Motor neuron (in vitro differentiated cells): ENCODE measurements around the gene SLC18A3. TPM values are rescaled to one million over a fixed set of nuclear protein-coding genes. Genes with fewer than 3 reads are reported as not detected.

Experiments
- ATAC-seq, 8 experiments: fragments of 200-7000 bp; cut with Tn5 transposase; replicated peaks in 6 of 8; 2 replicates each; pipeline ENCODE4 v1.8.0; 2021; ENCODE audit warnings: mild to moderate bottlenecking in 8 of 8, moderate library complexity in 8 of 8
- H3K27ac ChIP-seq, 2 donors: fragments of 250-450 bp; sonication (Bioruptor Pico); 2 replicates each; pipeline ENCODE4 v1.9.0; 2021; ENCODE audit warnings: antibody characterized with exemption in 2 of 2, mild to moderate bottlenecking in 2 of 2, moderate library complexity in 1 of 2
- H3K4me1 ChIP-seq, 2 donors: fragments of 250-450 bp; sonication (Bioruptor Pico); replicated peaks in 1 of 2; 2 replicates each; pipeline ENCODE4 v1.6.1; 2021; ENCODE audit warnings: antibody characterized with exemption in 2 of 2, mild to moderate bottlenecking in 2 of 2, moderate library complexity in 1 of 2
- H3K4me3 ChIP-seq, 5 donors: fragments of 250-450 bp; sonication (Bioruptor Pico); 2 replicates each; pipeline ENCODE4 v1.9.0; 2021; ENCODE audit warnings: antibody characterized with exemption in 5 of 5, mild to moderate bottlenecking in 5 of 5, moderate library complexity in 4 of 5
- WGBS, 10 experiments: fragments of 450-650 bp; shearing (Covaris generic); methylation state at CpG; one replicate each; pipeline ENCODE4 v1.0.0; 2022; 5-methylcytosine and 5-hydroxymethylcytosine counted together
- in situ Hi-C, 9 experiments: fragments of 400-800 bp; cut with MboI; loops; one replicate each; pipeline ENCODE4 v1.15.0; 2021; ENCODE audit warnings: low sequenced_read_pairs in 9 of 9, low pct_unique_long_range_greater_than_20kb in 2 of 9; ENCODE audit not compliant: unreplicated experiment in 9 of 9
- total RNA-seq, 8 experiments: library from RNA; unstranded; fragments of 300-600 nt; gene quantifications; 2 replicates each; pipeline versions ENCODE4 v1.2.3 to v1.2.4, GENCODE V29; 2022

The SLC18A3 gene
- total RNA-seq, 8 experiments from 2014 or later: 0.10 to 17.7 (median 8.7) TPM; not detected in 1

DNA sequence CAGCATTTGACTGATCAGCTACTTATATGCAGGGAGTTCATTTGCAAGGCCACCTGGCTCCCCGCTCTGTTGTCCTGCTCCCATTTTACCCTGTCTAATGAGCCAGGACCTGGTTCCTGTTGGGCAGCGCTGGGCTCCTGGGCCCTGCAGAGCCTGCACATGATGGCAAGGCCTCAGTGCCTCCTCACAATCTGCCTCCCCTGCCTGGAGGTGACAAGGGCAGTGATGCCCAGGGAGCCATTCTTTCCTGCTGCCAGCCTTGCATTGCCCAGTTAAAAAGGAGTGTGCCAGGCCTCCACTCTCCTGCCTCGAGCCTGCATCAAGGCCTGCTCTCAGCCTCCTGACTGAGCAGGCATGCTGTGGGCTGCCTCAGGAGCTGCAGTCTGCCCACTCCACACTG lies 32.2 kb downstream of the SLC18A3 start:
- in situ Hi-C loops: no loop called here
- no peak overlapping the region for H3K4me3 ChIP-seq
- peaks cover 4 to 17% of the 10 kb centered on the region in 2 donors for H3K4me1 ChIP-seq
- 0 to 89% (median 79%) methylated on average over 1 to 3 of the region's 3 CpGs; no CpG with 5 or more reads in 5 of the 10 experiments for WGBS, 10 experiments
- H3K27ac ChIP-seq: no peak overlapping the region
- ATAC-seq: peak in 1 of 8 experiments; percentile 17

DNA sequence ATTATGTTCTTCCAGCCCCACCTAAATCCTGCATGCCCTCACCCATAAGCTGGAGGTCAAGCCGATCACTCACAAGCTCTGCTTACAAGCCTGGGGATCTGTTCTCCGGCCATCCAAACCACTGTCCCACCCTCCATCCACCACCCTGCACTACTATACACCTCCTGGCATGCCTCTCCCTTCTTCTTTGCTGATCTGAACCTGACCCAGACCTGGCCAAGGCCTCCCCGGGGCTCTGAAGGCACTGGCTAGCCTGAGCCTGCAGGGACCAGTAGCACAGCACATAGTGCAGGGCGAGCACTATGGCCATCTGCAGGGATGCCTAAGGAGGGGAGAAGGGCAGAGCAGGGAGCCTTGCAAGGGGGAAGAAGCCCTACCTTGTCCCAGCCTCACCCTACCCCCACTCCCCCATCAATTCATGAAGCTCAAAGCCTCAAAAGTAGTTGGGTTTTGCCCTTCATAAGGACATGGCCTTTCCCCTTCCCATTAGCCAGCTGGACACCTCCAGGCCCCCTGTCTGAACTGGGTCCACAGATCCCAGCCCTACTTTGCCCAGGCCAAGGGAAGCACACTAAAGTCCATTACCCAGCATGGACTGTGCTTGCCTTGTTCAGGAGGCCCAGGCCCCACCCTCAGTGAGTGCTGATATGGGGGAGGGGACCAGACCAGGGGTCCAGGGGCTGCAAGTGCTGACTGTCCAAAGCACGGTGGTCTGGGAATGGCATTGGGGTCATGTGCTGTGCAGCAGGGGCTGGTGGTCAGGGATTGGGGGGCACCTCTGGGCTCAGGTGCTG lies 33.3 kb downstream of the SLC18A3 start:
- in situ Hi-C loops: no loop called here
- Histone ChIP-seq H3K27ac (no peak overlapping the region), H3K4me1 (peaks cover 3 to 22% of the 10 kb centered on the region in 2 donors), H3K4me3 (no peak overlapping the region)
- no peak for ATAC-seq
- 20 to 100% (median 100%) methylated on average over 1 to 4 of the region's 5 CpGs; no CpG with 5 or more reads in 5 of the 10 experiments for WGBS, 10 experiments

DNA sequence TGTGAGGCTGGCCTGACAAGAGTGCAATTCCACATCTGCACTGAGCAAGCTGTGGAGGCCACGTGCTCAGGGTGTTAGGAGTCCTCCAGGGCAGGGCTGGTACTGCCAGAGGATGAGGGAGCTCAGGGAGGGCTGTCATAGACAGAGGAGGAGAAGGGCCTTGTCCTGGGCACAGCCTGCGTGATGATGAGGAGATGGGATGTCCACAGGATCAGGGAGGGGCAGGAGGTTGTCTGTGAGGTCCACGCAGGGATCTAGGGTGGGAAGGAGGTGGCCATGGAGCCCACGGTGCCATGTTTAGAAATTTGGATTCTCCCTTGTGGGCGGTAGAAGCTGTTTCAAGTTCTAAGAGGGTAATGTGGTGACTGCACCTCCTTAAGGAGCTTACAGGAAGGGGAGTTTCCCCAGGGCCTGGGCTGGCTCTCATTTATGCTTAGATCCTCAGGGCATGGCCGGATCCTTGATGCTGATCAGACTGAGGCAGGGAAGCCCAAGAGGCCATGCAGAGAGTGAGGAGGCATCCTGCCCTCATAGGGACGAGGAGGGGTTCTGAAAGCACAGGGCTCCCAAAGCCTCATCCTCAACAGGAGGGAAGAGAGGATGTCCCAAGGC lies 34.0 kb downstream of the SLC18A3 start:
- WGBS, 10 experiments: 0 to 100% (median 60%) methylated on average over 1 to 2 of the region's 7 CpGs; no CpG with 5 or more reads in 5 of the 10 experiments
- peaks cover 3 to 28% of the 10 kb centered on the region in 2 donors for H3K4me1 ChIP-seq

DNA sequence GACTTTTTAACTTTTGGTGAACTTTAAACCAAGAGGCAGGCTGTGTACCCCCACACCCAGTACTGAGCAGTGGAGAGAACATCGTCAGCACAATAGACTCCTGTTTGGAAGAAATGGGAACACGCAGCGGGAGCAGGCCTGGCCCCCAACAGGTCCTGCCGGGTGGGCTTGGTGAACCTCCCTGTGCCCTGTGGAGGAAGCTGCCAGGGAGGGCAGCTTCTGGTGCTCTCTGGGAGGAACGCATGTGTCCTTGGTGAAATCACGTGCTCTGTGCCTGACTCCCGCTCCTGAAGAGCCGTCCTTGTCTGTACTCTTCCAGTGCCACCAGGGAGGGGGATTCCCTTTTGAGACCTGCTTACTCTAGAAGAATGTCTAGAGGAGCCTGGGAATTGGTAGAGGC lies 35.3 kb downstream of the SLC18A3 start:
- ATAC-seq: no peak
- H3K4me1 ChIP-seq: peaks cover 3 to 33% of the 10 kb centered on the region in 2 donors
- no peak overlapping the region for H3K4me3 ChIP-seq
- in situ Hi-C loops: no loop called here
- 67 to 100% (median 76%) methylated on average over 1 to 6 of the region's 8 CpGs; no CpG with 5 or more reads in 6 of the 10 experiments for WGBS, 10 experiments
- H3K27ac ChIP-seq: no peak overlapping the region

More for the DNA sequence above, 34.0 kb downstream of the SLC18A3 start:
- in situ Hi-C loops: no loop called here
- Histone ChIP-seq H3K27ac (no peak overlapping the region), H3K4me3 (no peak overlapping the region)
- peak in 3 of 8 experiments; percentile 27 to 63 (median 60) for ATAC-seq

DNA sequence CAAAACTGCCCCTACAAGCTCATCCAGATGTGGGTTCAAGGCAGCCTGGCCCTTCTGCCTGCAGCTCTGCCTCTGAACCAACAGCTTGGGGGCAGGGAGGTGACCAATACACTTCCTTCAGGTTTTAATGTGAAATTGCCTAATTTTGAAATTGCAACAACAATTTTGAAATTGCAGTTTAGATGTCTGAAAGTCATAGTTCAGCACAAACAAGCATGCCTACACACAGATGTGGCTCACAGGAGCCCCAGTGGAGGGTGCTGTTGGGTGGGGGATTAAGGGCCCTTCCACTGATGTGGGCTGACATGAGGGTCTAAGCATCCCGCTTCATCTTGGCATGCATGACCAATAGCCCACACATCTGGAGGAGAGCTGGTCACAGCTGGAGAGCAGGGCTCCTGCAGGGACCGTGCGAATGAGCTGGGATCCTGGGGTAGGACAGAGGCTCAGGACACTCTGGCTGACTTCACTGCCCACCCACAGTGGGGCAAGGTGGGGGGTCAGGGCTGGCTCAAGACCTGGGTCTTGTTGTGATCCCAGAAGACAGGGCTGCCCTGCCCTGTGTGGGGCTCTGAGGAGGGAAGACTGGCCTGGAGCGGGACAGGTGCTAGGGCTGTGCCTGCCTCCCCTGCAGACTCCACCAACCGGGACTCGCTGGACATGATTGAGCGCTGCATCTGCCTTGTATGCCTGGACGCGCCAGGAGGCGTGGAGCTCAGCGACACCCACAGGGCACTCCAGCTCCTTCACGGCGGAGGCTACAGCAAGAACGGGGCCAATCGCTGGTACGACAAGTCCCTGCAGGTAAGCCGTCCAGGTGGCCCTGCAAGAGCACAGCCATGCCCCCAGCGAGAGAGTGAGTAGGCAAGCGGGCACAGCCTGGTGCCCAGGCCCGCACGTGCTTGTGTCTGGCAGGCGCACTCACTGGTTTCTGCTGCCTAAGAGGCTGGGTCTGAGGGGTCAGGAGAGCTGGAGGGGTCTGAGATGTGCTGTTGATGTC lies 36.1 kb downstream of the SLC18A3 start:
- in situ Hi-C loops: no loop called here
- no peak for ATAC-seq
- Histone ChIP-seq H3K4me1 (peaks cover 3 to 33% of the 10 kb centered on the region in 2 donors), H3K27ac (no peak overlapping the region), H3K4me3 (no peak overlapping the region)
- 40 to 87% (median 73%) methylated on average over 2 to 4 of the region's 22 CpGs; no CpG with 5 or more reads in 7 of the 10 experiments for WGBS, 10 experiments

DNA sequence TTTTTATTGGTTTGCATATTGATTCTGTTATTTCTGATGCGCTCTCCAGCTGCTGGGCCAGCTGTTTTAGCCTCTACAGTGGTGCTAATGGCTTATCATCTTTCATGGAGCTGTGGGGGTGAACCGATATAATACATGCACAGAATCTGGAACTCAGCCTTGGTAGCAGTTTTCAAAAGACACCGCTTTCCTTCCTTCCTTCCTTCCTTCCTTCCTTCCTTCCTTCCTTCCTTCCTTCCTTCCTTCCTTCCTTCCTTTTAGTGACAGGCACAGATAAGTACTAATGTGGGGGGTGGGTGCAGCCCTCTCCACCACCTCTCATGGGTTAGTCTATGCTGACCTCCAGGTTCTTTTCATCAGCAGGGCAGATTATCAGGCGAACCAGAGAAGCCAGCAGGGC lies 37.4 kb downstream of the SLC18A3 start:
- in situ Hi-C loops: no loop called here
- ATAC-seq: no peak
- no peak overlapping the region for H3K27ac ChIP-seq
- H3K4me1 ChIP-seq: peaks cover 0 to 26% of the 10 kb centered on the region in 2 donors
- 0 to 100% (median 29%) methylated on average over 1 to 2 of the region's 4 CpGs; no CpG with 5 or more reads in 3 of the 10 experiments for WGBS, 10 experiments
- H3K4me3 ChIP-seq: no peak overlapping the region

DNA sequence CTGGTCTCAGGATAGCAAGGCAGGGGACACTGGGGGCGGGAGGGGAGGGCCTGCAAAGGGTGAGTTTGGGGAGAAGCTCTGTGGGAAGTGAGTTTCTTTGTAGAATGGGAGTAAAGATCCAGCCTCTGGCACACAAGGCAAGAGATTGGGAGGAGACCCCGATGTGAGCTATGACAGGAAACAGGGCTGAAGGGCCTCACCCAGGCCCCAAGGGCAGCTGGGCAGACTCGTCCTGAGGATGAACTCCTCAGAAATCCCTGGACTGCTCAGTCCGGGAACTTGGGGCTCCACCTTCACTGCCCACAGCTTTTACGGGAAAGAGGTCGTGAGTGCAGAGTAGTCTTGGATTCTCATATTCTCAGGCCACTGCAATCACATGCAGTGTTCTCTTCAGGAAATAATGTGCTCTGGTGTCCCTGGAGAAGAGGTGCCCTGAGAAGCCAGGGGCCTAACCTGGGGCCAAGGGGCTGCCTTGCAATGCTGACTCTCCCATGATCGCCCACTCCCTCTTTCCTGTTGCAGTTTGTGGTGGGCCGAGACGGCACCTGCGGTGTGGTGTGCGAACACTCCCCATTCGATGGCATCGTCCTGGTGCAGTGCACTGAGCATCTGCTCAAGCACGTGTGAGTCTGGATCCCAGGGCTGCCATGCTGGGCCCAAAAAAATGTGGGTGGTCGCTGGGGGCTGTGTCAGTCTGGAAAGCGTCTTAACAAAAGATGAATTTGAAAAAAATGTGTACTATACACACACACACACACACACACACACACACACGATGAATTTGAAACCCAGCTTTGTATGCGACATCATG lies 38.1 kb downstream of the SLC18A3 start:
- Histone ChIP-seq H3K4me1 (peaks cover 0 to 26% of the 10 kb centered on the region in 2 donors), H3K4me3 (no peak overlapping the region), H3K27ac (no peak overlapping the region)
- in situ Hi-C loops: no loop called here
- peak in 3 of 8 experiments; percentile 64 to 75 (median 73) for ATAC-seq
- WGBS, 10 experiments: 65 to 100% (median 77%) methylated on average over 1 to 10 of the region's 18 CpGs; no CpG with 5 or more reads in 5 of the 10 experiments

DNA sequence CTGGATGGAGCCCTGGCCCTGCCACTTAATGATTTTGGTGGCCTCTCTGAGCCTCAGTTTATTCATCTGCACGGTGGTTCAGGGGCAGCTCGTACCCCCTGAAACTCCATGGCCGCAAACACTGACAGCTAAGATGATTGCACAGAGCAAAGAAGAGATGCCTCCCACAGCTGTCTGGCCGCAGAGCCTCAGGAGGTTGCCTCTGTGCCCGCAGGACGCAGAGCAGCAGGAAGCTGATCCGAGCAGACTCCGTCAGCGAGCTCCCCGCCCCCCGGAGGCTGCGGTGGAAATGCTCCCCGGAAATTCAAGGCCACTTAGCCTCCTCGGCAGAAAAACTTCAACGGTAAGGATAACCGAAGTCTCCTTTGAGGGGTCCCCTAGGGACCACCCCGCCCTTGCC lies 39.2 kb downstream of the SLC18A3 start:
- Histone ChIP-seq H3K27ac (no peak overlapping the region), H3K4me3 (no peak overlapping the region), H3K4me1 (peaks cover 0 to 26% of the 10 kb centered on the region in 2 donors)
- ATAC-seq: peak in 1 of 8 experiments; percentile 8
- WGBS, 10 experiments: 0 to 40% (median 26%) methylated on average over 1 to 8 of the region's 17 CpGs; no CpG with 5 or more reads in 5 of the 10 experiments
- in situ Hi-C loops: no loop called here

DNA sequence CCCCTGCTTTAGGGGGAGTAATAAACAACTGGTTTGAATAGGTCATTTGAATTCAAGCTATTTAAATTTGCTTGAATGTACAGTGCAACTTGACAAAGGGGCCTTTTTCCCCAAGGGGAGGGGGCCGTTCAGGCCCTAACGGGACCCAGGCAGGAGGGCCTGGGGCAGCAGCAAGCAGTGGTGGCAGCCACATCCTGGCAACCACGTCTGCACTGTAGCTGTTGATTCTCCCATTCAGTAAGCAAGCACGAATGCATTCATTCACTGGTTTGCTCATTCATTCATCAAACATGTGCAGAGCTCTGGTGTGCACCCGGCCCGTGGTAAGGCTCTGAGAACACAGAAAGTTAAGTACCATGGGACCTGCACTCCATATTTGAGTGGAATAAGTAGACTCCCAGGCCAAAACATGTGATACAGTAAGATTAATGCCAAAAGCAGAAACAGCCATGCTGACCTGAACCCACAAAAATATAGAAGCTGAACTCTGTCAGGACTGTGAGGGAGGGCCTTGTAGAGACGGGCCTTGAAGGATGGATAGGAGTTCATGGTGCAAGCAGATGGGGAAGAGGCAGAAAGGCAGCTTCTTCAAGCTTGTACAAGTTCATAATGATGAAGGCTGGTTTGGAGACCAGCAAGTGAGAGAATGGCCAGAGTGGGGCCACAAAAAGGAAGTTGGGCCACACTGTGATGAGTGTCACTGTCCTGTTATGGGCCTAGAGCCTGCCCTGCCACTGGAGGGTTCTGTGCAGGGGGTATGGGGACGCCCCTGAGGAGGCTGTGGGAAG lies 40.0 kb downstream of the SLC18A3 start:
- 0 to 100% (median 56%) methylated on average over 1 to 7 of the region's 8 CpGs; no CpG with 5 or more reads in 3 of the 10 experiments for WGBS, 10 experiments

DNA sequence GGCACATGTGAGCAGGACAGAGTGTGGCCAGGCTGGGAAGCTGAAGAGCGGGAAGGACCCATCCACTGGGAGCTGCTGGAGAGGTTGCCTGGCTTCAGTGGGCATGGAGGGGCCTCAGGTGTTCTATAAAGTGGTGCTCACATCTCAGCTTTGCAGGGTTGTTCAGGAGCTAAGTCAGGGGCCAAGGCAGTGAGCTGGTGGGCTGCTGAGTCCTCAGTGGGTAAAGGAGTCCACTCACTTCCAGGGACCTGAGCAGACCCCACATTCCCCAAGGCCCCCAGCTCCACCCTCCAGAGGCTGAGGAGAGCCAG lies 40.6 kb downstream of the SLC18A3 start:
- 40 to 100% (median 60%) methylated on average over 1 of the region's 1 CpG; no CpG with 5 or more reads in 7 of the 10 experiments for WGBS, 10 experiments
- in situ Hi-C loops: no loop called here
- ATAC-seq: no peak
- Histone ChIP-seq H3K4me3 (no peak overlapping the region), H3K27ac (no peak overlapping the region), H3K4me1 (peaks cover 0 to 26% of the 10 kb centered on the region in 2 donors)

More for the DNA sequence above, 40.0 kb downstream of the SLC18A3 start:
- Histone ChIP-seq H3K4me3 (no peak overlapping the region), H3K27ac (no peak overlapping the region), H3K4me1 (peaks cover 0 to 26% of the 10 kb centered on the region in 2 donors)
- in situ Hi-C loops: no loop called here
- no peak for ATAC-seq

DNA sequence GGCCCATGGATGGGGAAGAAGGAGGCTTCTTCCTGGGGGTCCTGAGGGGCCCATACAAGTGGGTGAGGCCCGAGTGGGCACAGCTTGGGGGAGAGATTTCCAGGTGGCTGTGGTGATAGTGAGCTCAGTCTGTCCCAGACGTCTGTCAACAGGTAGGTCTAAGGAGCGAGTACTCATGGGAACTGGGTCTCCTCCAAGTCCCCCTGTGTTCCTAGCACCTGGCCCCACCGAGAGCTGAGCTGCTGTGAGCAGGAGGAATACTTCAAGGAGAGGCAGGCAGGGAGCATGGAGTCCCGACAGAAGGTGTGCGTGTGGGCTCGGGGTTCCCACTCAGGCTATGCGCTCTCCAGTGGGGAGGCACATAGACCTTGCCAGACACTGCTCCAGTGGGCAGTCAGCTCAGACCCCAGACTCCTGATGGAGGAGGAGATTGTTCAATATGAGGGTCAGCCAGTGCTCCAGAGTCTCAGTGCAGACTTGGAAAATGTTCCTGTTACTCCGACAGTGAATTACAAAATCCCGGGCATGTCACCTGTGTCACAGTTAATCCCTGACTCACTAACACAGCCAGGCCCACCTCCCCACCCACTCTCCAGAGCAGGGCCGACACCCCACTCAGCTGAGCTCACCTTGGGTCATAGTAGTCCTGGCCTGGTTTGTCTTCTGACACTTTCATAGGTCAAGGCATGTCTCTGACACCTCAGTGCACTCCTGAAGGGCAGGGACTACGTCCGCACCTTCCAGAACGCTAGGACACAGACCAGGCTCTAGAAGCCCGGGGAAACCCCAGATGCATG lies 41.1 kb downstream of the SLC18A3 start:
- no peak overlapping the region for H3K4me3 ChIP-seq
- H3K4me1 ChIP-seq: peaks cover 0 to 26% of the 10 kb centered on the region in 2 donors
- in situ Hi-C loops: no loop called here
- WGBS, 10 experiments: 20 to 93% (median 74%) methylated on average over 1 to 8 of the region's 15 CpGs; no CpG with 5 or more reads in 4 of the 10 experiments
- no peak for ATAC-seq
- H3K27ac ChIP-seq: no peak overlapping the region
